GM21723 (cell line): Measurements from ENCODE around the gene TNPO2.
"Not testable (repeated sequence)": the region's sequence is repeated elsewhere in the genome, so short reads cannot be mapped to it uniquely, and the experiment has no call there.

Experiments
- ATAC-seq: cut with Tn5 transposase; IDR thresholded peaks from one replicate; pipeline ENCODE4 v1.9.1; 2021; ENCODE audit warnings: mild to moderate bottlenecking, moderate library complexity; ENCODE audit not compliant: unreplicated experiment

TNPO2 gene

DNA sequence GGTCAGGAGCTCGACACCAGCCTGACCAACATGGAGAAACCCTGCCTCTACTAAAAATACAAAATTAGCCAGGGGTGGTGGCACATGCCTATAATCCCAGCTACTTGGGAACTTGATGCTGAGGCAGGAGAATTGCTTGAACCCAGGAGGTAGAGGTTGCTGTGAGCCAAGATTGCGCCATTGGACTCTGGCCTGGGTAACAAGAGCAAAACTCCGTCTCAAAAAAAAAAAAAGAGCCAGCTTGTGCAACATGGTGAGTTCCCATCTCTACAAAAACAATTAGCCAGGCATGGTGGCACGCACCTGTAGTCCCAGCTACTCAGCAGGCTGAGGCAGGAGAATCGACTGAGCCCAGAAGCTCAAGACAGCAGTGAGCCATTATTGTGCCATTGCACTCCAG, 45.7 kb downstream of the TNPO2 start:
- not testable (repeated sequence) for ATAC-seq

DNA sequence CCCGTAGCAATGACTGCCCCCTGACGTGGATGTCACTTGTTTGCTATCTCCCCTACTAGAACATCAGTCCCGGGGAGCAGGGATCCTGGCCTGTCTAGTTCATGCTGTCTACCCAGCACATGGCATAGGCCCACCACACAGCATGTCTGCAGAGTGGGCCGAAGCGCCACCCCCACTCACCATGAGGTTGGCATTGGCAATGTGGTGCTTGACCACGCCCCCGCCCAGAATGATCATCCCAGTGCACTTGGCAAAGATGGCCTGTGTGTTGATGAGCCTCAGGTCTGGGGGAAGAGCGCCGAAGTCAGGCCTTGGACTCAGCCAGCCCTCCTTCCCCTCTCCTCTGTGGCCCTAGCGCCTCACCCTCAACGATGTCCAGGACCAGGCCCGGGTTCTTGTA, 46.8 kb downstream of the TNPO2 start:
- ATAC-seq: no peak

DNA sequence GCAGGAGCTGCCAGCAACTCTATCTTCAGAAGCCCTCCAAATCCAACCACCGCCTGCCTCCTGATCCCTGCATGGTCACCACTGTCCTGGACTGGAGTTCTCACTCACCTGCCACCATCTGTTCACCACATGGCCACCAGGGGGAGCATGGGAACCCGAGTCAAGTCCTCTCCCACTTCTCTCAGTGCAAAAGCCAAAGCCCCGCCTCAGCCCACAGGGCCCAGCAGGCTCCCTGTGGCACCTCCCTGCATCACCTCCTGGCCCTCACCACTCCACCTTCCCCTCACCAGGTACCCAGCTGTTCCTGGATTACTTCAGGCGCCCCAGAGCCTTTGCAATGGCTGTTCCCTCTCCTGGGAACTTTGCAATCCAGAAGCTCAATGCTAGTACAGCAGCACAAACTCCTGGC, 47.3 kb downstream of the TNPO2 start:
- no peak for ATAC-seq

DNA sequence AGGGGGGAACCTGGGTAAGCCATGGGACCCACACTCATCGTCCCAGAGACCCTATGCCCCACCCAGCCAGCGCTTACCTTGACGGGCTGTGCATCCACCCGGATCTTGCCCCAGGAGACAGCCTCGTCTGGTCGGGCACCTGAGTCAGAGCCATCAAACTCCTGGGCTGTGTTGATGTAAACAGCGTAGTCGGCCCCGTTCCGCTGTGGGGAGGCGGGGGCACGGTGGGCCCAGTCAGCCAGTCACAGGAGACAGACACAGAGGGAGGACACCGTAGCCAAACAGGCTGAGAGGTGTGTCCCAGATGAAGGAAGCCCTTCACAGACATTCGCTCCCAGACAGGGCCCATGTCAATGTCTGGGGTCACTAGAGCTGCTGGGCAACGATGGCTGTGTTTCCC, 47.8 kb downstream of the TNPO2 start:
- no peak for ATAC-seq

DNA sequence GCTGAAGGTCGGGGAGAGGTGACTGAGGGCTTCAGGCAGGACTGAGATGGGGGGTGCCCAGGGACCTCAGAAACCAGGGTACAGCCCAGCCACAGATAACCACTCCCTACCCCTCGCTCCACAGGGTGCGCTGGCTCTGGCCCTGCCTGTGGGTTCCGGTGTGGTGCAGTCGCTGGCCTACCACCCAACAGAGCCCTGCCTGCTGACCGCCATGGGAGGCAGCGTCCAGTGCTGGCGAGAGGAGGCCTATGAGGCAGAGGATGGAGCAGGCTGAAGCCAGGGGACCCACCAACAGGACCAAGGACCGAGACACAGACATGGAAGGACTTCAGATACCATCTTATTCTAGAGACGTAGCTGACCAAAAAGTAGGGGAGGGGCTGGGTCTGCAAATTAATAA, 48.3 kb downstream of the TNPO2 start:
- ATAC-seq: no peak

DNA sequence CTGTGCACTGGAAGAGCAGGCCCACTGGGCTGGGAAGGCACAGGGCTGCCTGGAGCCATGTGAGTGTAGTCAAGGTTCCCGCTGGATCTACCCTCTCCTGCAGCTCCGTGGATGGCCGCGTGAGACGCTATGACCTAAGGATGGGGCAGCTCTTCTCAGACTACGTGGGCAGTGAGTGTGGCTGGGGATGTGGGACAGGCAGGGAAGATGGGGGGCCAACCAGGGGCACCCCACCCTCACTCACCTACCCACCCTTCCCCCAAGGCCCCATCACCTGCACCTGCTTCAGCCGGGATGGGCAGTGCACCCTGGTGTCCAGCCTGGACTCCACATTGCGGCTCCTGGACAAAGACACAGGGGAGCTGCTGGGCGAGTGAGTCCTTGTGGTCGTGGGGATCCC, 51.0 kb downstream of the TNPO2 start:
- ATAC-seq: no peak

DNA sequence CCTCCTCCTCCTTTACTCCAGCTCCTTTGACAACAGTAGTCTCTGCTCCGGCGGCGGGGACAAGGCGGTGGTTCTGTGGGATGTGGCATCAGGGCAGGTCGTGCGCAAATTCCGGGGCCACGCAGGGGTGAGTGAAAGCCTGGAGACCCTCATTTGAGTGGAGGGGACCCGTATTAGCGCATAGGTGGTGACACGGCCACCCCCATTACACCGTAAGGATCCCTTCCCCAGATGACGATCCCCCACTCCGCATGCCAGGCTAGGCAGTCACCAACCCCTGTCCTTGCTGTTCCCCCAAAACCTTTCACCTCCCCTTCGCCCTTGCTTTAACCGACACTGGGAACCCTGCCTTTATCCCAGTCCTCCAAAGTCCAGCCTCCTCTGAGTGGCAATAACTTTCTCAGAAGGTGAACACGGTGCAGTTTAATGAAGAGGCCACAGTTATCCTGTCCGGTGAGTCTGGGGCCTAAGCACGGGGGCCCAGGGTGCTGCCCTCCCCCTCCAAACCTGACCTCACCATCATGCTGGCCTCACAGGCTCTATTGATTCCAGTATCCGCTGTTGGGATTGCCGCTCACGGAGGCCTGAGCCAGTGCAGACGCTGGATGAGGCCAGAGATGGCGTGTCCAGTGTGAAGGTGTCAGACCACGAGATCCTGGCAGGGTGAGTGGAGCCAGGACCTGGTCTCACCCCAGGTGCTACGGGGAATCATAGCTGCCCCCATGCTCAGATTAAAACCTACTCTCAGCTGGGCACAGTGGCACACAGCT, 53.4 kb downstream of the TNPO2 start:
- ATAC-seq: no peak

DNA sequence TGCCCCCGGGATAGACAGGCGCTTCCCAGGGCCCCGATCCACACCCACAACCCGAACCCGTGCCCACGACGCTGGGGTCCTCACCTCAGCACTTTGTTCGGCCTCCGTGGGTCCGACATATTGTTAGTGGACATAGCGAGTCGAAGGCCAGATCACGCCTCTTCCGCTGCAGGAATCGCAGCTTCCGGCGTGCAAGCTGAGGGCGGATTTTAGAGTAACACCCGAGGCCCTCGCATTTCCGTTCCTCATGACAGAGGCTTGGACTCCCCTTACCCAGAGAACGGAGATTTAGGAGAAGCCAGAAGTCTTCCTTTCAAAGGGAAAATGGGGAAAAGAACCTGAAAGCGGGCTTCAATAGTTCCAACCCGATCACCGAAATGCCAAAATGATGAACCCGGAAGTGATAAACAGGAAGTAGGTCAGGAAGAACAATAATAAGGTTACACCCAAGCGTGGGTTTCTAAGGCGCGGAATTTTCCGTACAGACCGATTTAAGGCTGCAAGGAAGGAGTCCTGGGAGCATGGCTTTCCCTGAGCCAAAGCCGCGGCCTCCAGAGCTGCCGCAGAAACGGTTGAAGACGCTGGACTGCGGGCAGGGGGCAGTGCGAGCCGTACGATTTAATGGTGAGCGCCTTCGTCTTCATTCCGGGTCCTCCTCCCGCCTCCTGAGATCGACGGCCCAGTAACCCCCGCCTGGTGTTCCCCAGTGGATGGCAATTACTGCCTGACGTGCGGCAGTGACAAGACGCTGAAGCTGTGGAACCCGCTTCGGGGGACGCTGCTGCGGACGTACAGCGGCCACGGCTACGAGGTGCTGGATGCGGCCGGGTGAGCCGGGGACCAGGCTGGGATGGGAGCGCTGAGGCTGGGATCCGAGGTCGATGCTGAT, 54.2 kb downstream of the TNPO2 start:
- ATAC-seq: no peak

DNA sequence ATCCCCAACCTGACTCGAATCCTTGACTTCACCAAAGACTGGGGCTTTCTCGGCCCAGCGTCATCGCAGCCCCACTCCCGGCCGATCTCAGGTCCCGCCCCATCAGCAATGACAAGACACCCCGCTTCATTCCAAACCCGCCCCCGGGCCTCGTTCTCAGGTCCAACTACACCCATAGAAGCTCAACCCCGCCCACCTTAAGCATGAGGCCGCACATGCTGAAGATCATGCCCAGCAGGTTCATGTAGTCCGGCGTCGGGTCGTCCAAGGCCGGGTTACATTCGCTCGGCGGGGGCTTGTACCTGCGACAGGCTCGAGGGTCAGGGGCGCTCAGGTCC, 54.8 kb downstream of the TNPO2 start:
- ATAC-seq: no peak

DNA sequence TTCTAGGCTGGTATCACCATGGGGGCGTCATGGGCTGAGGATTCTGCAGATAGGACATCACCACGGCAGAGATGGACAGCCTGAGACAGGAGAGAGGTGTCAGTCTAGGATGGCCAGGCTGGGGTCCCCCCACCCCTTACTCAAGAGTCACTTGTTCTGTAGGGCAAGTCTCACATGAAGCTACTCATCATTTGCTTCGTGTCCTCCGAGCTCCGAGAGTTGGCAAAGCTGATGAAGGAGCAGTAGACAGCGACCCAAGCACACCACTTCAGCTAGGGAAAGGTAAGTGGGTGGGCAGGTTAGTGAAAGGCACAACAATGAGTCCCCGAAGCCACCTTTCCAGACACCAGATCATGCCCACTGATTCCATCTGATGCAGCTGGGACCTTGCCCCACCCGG, 55.4 kb downstream of the TNPO2 start:
- no peak for ATAC-seq

DNA sequence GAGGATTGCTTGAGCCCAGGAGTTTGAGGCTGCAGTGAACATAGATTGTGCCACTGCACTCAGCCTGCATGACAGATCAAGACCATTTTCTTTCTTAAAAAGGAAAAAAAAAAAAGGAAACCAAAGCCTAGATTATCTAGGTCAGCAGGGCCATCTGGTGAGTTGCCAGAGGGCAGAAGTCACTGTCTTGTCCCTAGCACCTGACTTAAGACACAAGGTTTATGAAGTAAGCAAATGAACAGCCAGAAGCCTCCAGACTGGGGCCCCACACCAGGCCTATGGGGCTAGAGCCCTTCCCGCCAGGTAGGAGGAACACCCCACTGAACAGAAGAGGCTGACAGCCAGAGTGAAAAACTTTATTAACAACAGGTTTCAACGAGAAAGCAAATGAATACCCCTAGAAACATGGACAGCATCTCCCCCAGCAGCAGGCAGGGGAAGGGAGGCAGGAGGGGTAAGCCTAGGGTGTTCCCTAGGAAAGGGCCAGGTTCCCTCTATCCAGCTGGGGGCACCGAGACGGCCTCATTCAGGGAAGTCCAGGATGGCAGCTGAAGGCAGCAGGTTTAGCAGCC, 55.9 kb downstream of the TNPO2 start:
- ATAC-seq: no peak

DNA sequence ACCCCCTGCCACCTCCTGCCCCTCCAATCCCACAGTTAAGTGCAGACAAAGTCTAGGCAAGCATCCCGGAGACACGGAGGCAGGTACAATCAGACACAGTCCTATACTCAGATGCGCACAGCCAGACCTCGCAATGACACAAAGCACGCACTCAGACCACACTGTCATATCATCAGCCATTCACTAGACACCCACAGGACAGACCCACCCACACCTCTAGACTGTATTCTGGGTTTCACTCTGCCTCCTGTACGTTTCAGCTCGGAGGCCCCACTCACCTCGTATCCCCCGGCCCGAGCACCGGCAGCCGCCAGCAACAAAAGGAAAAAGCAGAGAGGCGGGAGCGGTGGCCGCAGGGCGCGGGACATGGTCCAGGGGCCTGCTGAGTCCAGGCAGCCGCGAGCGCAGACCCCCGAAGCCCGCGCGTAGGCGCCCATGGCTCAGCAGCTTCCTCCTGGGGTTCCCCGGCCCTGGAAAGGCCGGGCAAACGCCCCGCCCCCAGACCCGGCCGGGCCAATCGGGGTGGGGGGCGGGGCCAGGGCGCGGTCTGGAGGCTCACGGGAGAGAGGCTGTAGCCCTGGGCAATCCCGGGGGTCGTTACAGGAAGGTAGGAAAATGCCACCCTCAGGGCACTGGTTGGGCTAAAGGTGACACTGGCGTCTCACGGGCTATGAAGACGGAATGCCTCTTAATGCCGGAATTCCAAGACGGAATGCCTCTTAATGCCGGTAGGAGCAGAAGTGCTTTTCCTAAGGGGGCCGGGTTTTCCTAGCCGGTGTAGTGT, 57.3 kb downstream of the TNPO2 start, which contains the start of the genes MAN2B1 and WDR83:
TSS of gene MAN2B1 (minus strand) at position 478 of the 784 bp plus-strand sequence. CDS start at position 437, 41 bp downstream.
TSS of gene WDR83 (plus strand) at position 543 of the 784 bp plus-strand sequence. CDS start 2,984 bp downstream, outside the sequence.
- ATAC-seq: peak; percentile 42

DNA sequence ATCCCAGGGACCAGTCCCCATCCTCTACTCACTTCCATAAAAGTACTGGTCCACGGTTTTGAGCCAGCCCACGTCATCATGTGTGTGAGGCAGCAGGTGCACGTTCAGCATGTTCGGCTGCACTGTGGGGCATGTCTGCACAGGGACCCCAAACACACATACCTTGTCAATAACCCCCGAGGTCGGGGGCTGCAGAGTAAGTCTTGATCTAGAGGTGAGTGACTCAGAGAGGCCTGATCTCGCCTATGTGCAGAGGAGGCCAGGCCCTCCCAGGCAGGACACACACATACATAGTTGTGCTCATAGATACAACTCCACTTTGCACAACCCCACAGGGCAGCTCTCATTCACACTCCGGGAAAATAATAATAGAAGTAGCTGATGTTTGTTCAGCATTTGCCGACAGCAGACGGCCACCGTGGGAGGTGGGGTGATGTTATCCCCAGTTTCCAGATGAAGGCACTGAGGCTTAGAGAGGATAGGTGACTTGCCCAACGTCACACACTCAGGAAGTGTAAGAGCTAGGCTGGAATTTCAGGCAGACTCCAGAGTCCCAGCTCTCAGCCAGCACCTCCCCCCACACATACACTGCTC, 58.0 kb downstream of the TNPO2 start:
- ATAC-seq: no peak

DNA sequence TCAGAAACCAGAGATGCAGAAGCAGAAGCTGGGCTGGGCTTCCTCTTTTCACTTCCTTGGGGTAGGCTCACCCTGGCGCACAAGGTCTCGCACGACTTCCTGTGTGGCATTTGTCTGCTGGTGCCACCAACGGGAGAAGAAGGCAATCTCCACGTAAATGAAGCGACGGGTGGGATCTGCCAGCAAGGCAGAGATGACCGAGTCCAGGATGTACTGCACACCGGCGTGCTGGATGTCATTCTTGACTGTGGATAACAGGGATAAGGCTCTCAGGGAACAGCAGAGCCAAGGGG, 58.5 kb downstream of the TNPO2 start:
- no peak for ATAC-seq

DNA sequence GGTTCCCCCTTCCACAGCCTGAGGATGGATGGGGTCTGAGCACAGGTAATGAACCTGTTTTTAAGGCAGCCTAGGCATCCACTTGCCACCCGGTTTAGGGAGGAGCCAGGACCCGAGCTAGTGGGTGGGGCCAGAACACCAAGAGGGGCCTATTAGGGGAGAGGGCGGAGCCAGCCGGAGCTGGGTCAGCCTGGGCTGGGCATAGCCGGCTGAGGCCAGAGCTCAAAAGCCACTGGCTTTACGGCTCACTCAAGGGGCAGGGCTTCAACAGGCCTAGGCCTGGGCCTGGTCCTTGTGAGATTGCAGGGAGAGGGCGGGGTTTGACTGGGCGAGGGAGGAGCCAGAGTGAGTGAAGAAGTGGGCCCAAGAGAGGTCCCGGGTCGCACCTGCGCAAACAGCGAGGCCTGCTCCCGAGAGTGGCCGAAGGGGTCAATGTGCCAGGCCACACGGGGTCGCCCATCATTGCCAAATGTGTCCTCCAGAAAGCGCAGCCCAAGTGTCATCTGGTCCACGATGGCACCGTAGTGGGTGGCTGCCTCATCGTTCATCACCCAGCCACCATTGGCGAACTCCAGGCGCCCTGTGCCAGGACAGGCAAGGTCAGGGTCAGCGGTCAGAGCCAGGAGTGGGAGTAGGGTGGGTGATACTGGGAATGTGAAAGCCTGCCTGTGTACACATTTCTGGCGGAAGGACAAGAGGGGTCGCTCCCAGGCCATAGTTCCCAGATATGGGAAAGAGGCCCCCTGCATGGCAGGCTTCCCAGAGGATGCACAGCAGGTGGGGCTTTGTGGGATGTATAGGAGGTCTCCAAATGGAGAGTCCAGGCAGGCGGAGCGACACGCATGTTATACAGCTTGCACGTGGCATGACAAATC, 59.1 kb downstream of the TNPO2 start:
- ATAC-seq: no peak

DNA sequence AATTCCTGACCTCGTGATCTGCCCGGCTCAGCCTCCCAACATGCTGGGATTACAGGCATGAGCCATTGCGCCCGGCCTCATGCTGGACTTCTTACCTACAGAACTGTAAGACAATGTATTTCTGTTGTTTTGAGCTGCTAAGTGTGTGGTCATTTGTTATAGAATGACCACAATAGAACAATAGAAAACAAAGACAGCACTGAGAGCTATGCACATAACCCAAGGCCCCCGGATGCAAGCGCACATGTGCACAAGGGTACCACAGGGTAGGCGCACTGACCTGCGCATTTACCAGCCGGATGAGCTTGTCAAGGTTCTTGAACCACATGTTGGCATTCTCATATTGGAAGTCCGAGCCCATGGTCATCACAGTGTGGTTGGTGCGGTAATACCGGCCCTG, 62.8 kb downstream of the TNPO2 start:
- ATAC-seq: no peak

DNA sequence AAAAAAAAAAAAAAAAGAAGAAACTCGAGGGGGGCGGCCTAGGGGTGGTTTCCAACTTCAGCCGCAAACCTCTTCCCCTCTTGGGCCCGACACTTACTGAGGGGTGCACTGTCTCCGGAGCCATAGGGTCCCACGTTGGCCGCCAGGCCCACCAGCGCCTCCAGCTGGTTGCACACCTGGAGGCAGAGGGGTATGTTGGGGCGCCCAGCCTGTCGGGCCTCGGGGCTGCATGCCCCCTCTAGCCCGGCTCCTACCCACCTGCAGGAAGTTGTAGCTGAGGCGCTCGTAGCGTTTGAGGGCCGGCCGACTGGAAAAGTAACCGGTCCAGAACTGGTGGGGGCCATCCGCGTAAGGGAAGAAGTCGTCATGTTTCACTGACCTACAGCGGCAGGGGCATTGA, 65.8 kb downstream of the TNPO2 start:
- no peak for ATAC-seq

DNA sequence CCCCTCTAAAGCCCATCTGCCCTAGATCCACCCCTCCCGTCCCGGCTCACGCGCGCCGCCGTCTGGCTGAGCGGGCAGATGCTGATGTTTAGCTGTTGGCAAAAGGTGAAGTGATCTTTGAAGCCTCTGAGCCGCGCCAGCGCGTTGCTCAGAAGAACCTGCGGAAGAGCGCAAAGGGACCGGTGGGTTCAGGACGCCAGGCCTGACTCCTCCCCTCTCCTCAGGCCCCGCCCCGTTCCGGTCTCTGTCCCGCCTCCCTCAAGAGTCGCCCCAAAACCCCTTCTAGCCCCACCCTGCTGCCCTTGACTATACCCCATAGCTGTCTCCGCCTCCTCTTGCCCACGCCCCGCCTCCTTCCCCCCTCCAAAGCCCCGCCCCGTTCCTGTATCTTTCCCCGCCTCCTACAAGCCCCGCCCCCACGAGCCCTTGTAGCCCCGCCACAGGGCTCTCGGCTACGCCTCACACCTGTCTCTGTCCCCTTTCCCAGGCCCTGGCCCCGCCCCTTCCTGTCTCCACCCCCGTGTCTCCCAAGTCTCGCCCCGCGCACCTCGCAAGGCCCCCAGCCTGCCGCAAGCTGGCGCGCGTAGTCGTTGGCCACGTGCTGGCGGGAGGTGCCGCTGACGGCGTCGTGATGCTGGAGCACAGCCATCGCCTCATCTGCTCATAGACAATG, 66.7 kb downstream of the TNPO2 start:
- no peak for ATAC-seq

DNA sequence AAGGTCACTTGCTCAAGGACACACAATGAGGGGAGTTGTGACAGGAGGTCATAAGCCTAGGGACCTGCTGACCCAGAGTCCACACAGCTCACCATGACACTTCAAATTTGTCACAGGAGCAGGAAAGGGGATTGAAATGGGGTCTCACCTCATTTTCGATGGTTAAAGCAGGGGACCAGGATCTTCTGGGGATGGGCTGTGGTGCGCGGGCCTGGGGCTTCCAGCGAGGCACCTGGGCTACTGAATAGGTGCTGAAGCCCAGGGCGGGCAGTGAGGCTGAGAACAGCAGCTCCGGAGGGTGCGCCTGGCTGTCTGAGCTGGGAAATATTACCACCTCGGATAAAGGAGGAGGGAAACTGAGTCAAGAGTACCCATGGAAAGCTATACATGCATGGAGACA, 68.2 kb downstream of the TNPO2 start:
- no peak for ATAC-seq
